ENCODE results near the gene FASLG.
A peak's percentile ranks its signal among the peaks of the same experiment; 100 is the strongest.

FASLG gene

GRCh38 chr1:172647110-172647564, 11.8 kb upstream of the FASLG start:
- DNase-seq: no peak

GRCh38 chr1:172647987-172648386, 10.9 kb upstream of the FASLG start:
- DNase-seq: no peak

- DNase-seq: no peak
Observed at GRCh38 chr1:172650474-172651193, 8.3 kb upstream of the FASLG start.

- no peak for DNase-seq
Observed at GRCh38 chr1:172653015-172653709, 5.7 kb upstream of the FASLG start.

- no peak for DNase-seq
Observed at GRCh38 chr1:172654535-172654934, 4.4 kb upstream of the FASLG start.

- no peak for DNase-seq
Observed at GRCh38 chr1:172656576-172656975, 2.3 kb upstream of the FASLG start.

GRCh38 chr1:172657586-172657985, 1.3 kb upstream of the FASLG start:
- no peak for DNase-seq

GRCh38 chr1:172661107-172661506, 2.2 kb downstream of the FASLG start:
- no peak for DNase-seq

- DNase-seq: peak; percentile 27 to 62
Observed at GRCh38 chr1:172662464-172663109, 3.7 kb downstream of the FASLG start.

- DNase-seq: no peak
Observed at GRCh38 chr1:172663732-172664131, 4.8 kb downstream of the FASLG start.

- DNase-seq: no peak
Observed at GRCh38 chr1:172668097-172668496, 9.2 kb downstream of the FASLG start.

GRCh38 chr1:172669011-172669410, 10.1 kb downstream of the FASLG start:
- no peak for DNase-seq

GRCh38 chr1:172670316-172670715, 11.4 kb downstream of the FASLG start:
- no peak for DNase-seq

- DNase-seq: no peak
Observed at GRCh38 chr1:172670791-172671190, 11.9 kb downstream of the FASLG start.

- DNase-seq: no peak
Observed at GRCh38 chr1:172671591-172671990, 12.7 kb downstream of the FASLG start.

- no peak for DNase-seq
Observed at GRCh38 chr1:172672720-172673119, 13.8 kb downstream of the FASLG start.

GRCh38 chr1:172673761-172674160, 14.9 kb downstream of the FASLG start:
- DNase-seq: no peak

GRCh38 chr1:172674831-172675613, 16.1 kb downstream of the FASLG start:
- DNase-seq: no peak

- DNase-seq: no peak
Observed at GRCh38 chr1:172679000-172679772, 20.3 kb downstream of the FASLG start.

GRCh38 chr1:172680244-172680643, 21.3 kb downstream of the FASLG start:
- DNase-seq: no peak

- DNase-seq: no peak
Observed at GRCh38 chr1:172680733-172681275, 21.9 kb downstream of the FASLG start.

GRCh38 chr1:172682812-172683211, 23.9 kb downstream of the FASLG start:
- no peak for DNase-seq
